HK-2 (cell line): Measurements from ENCODE around the gene MGRN1.

ENCODE experiments used
- DNase-seq: peaks from one replicate; pipeline ENCODE4 v3.0.0-alpha.2; 2018; ENCODE audit not compliant: unreplicated experiment

The MGRN1 gene

GRCh38 chr16:4604401-4604800 lies 20.2 kb upstream of the MGRN1 start:
- no peak for DNase-seq

GRCh38 chr16:4606354-4606753 lies 18.3 kb upstream of the MGRN1 start:
- no peak for DNase-seq

GRCh38 chr16:4607841-4608703 lies 16.6 kb upstream of the MGRN1 start:
- no peak for DNase-seq

GRCh38 chr16:4608704-4608980 lies 16.0 kb upstream of the MGRN1 start:
- DNase-seq, result no peak

- no peak for DNase-seq
Measured at GRCh38 chr16:4609200-4610010, 15.2 kb upstream of the MGRN1 start.

- no peak for DNase-seq
Measured at GRCh38 chr16:4610011-4611005, 14.3 kb upstream of the MGRN1 start.

GRCh38 chr16:4611337-4612021 lies 13.1 kb upstream of the MGRN1 start:
- DNase-seq, result no peak

GRCh38 chr16:4612474-4612931 lies 12.1 kb upstream of the MGRN1 start:
- no peak for DNase-seq

- no peak for DNase-seq
Measured at GRCh38 chr16:4612977-4613635, 11.5 kb upstream of the MGRN1 start.

GRCh38 chr16:4613636-4614570 lies 10.7 kb upstream of the MGRN1 start:
- DNase-seq, result peak; percentile 40

- peak; percentile 72 for DNase-seq
Measured at GRCh38 chr16:4614571-4615383, 9.8 kb upstream of the MGRN1 start, which contains the start of gene UBALD1. Gene UBALD1 (minus strand): TSS chr16:4614888. CDS start chr16:4614797, 91 bp downstream.

- DNase-seq, result no peak
Measured at GRCh38 chr16:4615384-4616046, 9.1 kb upstream of the MGRN1 start.

GRCh38 chr16:4616047-4616811 lies 8.4 kb upstream of the MGRN1 start:
- peak; percentile 96 for DNase-seq

- no peak for DNase-seq
Measured at GRCh38 chr16:4617880-4618279, 6.7 kb upstream of the MGRN1 start.

GRCh38 chr16:4618645-4619418 lies 5.8 kb upstream of the MGRN1 start:
- DNase-seq, result no peak

- DNase-seq, result no peak
Measured at GRCh38 chr16:4623593-4623992, 1.0 kb upstream of the MGRN1 start.
